Suprapubic skin (tissue), 4 donors: ENCODE measurements around the gene P4HB. TPM values are rescaled to one million over a fixed set of nuclear protein-coding genes. Genes with fewer than 3 reads are reported as not detected.

Experiments used
- DNase-seq, 2 donors: peaks; one replicate each; pipeline ENCODE4 v3.0.0-alpha.2; 2019; ENCODE audit warnings: low spot score in 2 of 2
- H3K27ac ChIP-seq: fragments of 200-600 bp; sonication (generic); one replicate; pipeline ENCODE4 v1.5.1; 2019
- H3K27me3 ChIP-seq: fragments of 200-600 bp; sonication (generic); one replicate; pipeline ENCODE4 v1.5.1; 2019
- H3K36me3 ChIP-seq: fragments of 200-600 bp; sonication (generic); one replicate; pipeline ENCODE4 v1.5.1; 2019
- H3K4me1 ChIP-seq: fragments of 200-600 bp; sonication (generic); one replicate; pipeline ENCODE4 v1.5.1; 2019
- H3K4me3 ChIP-seq: fragments of 200-600 bp; sonication (generic); one replicate; pipeline ENCODE4 v1.5.1; 2019; ENCODE audit warnings: mild to moderate bottlenecking
- H3K9me3 ChIP-seq: fragments of 200-600 bp; sonication (generic); one replicate; pipeline ENCODE4 v1.5.1; 2019
- CTCF ChIP-seq, 2 donors: fragments of 200-600 bp in 1 of 2; fragments of 450-650 bp in 1 of 2; sonication (generic) in 1 of 2; IDR thresholded peaks; one replicate each; pipeline ENCODE4 v1.5.1; 2016 to 2019; ENCODE audit warnings: antibody characterized with exemption in 2 of 2, mild to moderate bottlenecking in 1 of 2, moderate library complexity in 1 of 2
- EP300 ChIP-seq: sonication (generic); formaldehyde crosslinking; IDR thresholded peaks from one replicate; pipeline ENCODE4 v1.6.1; 2017; ENCODE audit warnings: antibody characterized with exemption
- POLR2A ChIP-seq, 2 donors: fragments of 450-650 bp; IDR thresholded peaks; one replicate each; pipeline ENCODE4 v1.6.1; 2017; ENCODE audit warnings: antibody characterized with exemption in 2 of 2, mild to moderate bottlenecking in 2 of 2, moderate library complexity in 2 of 2
- POLR2AphosphoS5 ChIP-seq, 3 donors: sonication (generic); formaldehyde crosslinking; IDR thresholded peaks; one replicate each; pipeline ENCODE4 v1.6.1; 2017; ENCODE audit warnings: antibody characterized with exemption in 3 of 3
- WGBS: methylation state at CpG from one replicate; pipeline ENCODE4 v1.1.5; 2018; 5-methylcytosine and 5-hydroxymethylcytosine counted together
- total RNA-seq, 4 donors: library from RNA; depleted of rRNA; stranded (reverse); fragments of >200 nt; gene quantifications; one replicate each; pipeline ENCODE4 v1.1.0, GENCODE V29; 2016

Gene P4HB
- total RNA-seq, 4 donors from 2014 or later, result 521 to 1,041 (median 898) TPM

GRCh38 chr17:81879121-81879520, 18.8 kb upstream of the P4HB start:
- Histone ChIP-seq H3K9me3 (no peaks in the 10 kb centered on the region), H3K4me3 (no peak overlapping the region), H3K36me3 (peaks cover 35% of the 10 kb centered on the region), H3K27me3 (no peaks in the 10 kb centered on the region), H3K27ac (no peak overlapping the region), H3K4me1 (no peaks in the 10 kb centered on the region)
- TF ChIP-seq POLR2AphosphoS5 (IDR thresholded peaks at IDR 0.05), result no peak
- 87% methylated on average over 5 of the region's 5 CpGs for WGBS
- no peak for DNase-seq

- no peak for DNase-seq
- Histone ChIP-seq H3K36me3 (peaks cover 27% of the 10 kb centered on the region), H3K27me3 (no peaks in the 10 kb centered on the region), H3K9me3 (no peaks in the 10 kb centered on the region), H3K4me1 (no peaks in the 10 kb centered on the region), H3K27ac (no peak overlapping the region), H3K4me3 (no peak overlapping the region)
- WGBS, result 90% methylated on average over 3 of the region's 3 CpGs
- no peak for TF ChIP-seq EP300
- no peak for TF ChIP-seq CTCF (IDR thresholded peaks at IDR 0.05)
- no peak for TF ChIP-seq POLR2AphosphoS5 (IDR thresholded peaks at IDR 0.05)
- TF ChIP-seq POLR2A (IDR thresholded peaks at IDR 0.05), result no peak
These were observed 18.0 kb upstream of the P4HB start for GRCh38 chr17:81878294-81878693.

DNA sequence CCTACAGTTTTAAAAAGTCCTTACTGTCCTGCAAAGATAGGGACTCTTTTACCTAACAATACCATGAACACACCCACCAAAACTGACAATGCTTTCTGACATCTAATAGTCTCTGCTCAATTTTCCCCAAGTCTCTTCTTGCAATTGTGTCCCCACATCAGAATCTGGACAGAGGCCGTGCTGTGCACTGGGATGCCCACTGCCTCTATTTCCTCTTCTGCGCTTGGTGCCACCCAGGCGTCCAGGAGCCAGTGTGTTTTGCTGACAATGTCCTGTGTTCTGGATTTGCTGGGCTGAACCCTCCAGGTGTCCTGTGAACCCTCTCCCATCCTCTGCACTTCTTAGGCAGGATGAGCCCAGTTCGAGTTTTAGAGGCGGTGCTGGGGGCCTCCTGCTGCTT, 17.2 kb upstream of the P4HB start:
- H3K27me3 ChIP-seq, result no peaks in the 10 kb centered on the region
- no peak for DNase-seq
- TF ChIP-seq POLR2A (IDR thresholded peaks at IDR 0.05), result no peak
- TF ChIP-seq EP300, result no peak
- no peak for TF ChIP-seq CTCF (IDR thresholded peaks at IDR 0.05)
- TF ChIP-seq POLR2AphosphoS5 (IDR thresholded peaks at IDR 0.05), result no peak
- no peak overlapping the region for H3K4me3 ChIP-seq
- no peak overlapping the region for H3K27ac ChIP-seq
- H3K4me1 ChIP-seq, result peaks cover 7% of the 10 kb centered on the region
- no peaks in the 10 kb centered on the region for H3K9me3 ChIP-seq
- H3K36me3 ChIP-seq, result peaks cover 22% of the 10 kb centered on the region
- WGBS, result 99% methylated on average over 5 of the region's 5 CpGs

GRCh38 chr17:81871387-81872230, 11.3 kb upstream of the P4HB start:
- Histone ChIP-seq H3K4me1 (peaks cover 54% of the 10 kb centered on the region), H3K36me3 (peaks cover 22% of the 10 kb centered on the region), H3K27ac (peak overlapping the region; percentile 99), H3K27me3 (no peaks in the 10 kb centered on the region), H3K4me3 (peak overlapping the region; percentile 82), H3K9me3 (no peaks in the 10 kb centered on the region)
- DNase-seq, result peak in 1 of 2 donors; percentile 96
- 0% methylated on average over 5 of the region's 86 CpGs for WGBS
- TF ChIP-seq POLR2A (IDR thresholded peaks at IDR 0.05) (peak; percentile 82 to 94), POLR2AphosphoS5 (IDR thresholded peaks at IDR 0.05) (peak; percentile 92 to 99 (median 98)), EP300 (no peak), CTCF (IDR thresholded peaks at IDR 0.05) (peak in 1 of 2 donors; percentile 32)

DNA sequence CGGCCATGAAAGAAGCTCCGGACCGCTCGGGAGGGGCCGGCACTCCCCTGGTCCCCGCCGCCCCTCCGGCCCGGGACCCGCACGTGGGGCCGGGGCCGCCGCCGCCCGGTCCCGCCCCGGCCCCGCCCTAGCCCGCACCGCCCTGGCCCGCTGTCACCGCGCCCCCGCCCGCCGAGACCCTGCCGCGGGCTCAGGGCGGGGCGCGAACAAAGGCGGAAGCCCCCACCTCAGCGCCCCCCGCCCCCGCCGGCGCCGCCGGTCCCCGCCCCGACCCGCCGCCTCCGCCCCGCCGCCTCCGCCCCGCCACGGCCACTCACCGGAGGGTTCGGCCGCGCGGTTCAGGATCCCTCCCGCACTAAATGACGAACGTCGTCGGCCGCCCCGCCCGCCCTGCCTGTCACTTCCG, 10.6 kb upstream of the P4HB start, which contains the start of gene ARHGDIA:
Gene ARHGDIA (minus strand): TSS at position 357 of the 406 bp plus-strand sequence. CDS start 1,407 bp downstream, outside the sequence.
- Histone ChIP-seq H3K27ac (peak within 1 kb of the TSS; percentile 99), H3K36me3 (peaks cover 22% of the 10 kb centered on the region)
- WGBS, result 1% methylated on average over 13 of the region's 64 CpGs

More for the DNA sequence above, 10.6 kb upstream of the P4HB start, which contains the start of gene ARHGDIA:
- Histone ChIP-seq H3K27me3 (no peaks in the 10 kb centered on the region), H3K4me3 (peak within 1 kb of the TSS; percentile 82), H3K4me1 (peaks cover 59% of the 10 kb centered on the region), H3K9me3 (no peaks in the 10 kb centered on the region)
- peak; percentile 65 to 98 for DNase-seq
- no peak for TF ChIP-seq CTCF (IDR thresholded peaks at IDR 0.05)
- no peak for TF ChIP-seq POLR2AphosphoS5 (IDR thresholded peaks at IDR 0.05)
- TF ChIP-seq POLR2A (IDR thresholded peaks at IDR 0.05), result no peak
- no peak for TF ChIP-seq EP300
